Measurements from ENCODE around the gene ZNF775. TPM values are rescaled to one million over a fixed set of nuclear protein-coding genes. Genes with fewer than 3 reads are reported as not detected.
A peak's percentile ranks its signal among the peaks of the same experiment; 100 is the strongest.

ZNF775 gene
- total RNA-seq, 1 donor from 2014 or later = 4.5 TPM

GRCh38 chr7:150432915-150433892 lies 54.1 kb downstream of the ZNF775 start:
- Histone ChIP-seq H3K27ac (no peak overlapping the region), H3K4me1 (peaks cover 27% of the 10 kb centered on the region), H3K27me3 (ENCODE audit: low read depth) (no peaks in the 10 kb centered on the region), H3K4me3 (peak overlapping the region; percentile 23), H3K36me3 (no peaks in the 10 kb centered on the region), H3K9me3 (no peaks in the 10 kb centered on the region)
- intact Hi-C loops (cut with DNase I) = no loop called here
- ATAC-seq (peak; percentile 45 to 51), DNase-seq (no peak)
- TF ChIP-seq CTCF (IDR thresholded peaks at IDR 0.05) = no peak

- DNase-seq = no peak
- Histone ChIP-seq H3K4me1 (peaks cover 17% of the 10 kb centered on the region), H3K27me3 (ENCODE audit: low read depth) (no peaks in the 10 kb centered on the region), H3K36me3 (no peaks in the 10 kb centered on the region), H3K27ac (no peak overlapping the region), H3K9me3 (no peaks in the 10 kb centered on the region), H3K4me3 (peak overlapping the region; percentile 23)
- no peak for ATAC-seq
- TF ChIP-seq CTCF (IDR thresholded peaks at IDR 0.05) = no peak
- intact Hi-C loops (cut with DNase I) = no loop called here
Observed at GRCh38 chr7:150434240-150434639, 55.1 kb downstream of the ZNF775 start.

GRCh38 chr7:150435047-150435389 lies 55.9 kb downstream of the ZNF775 start:
- Histone ChIP-seq H3K9me3 (no peaks in the 10 kb centered on the region), H3K27ac (no peak overlapping the region), H3K36me3 (no peaks in the 10 kb centered on the region), H3K27me3 (ENCODE audit: low read depth) (no peaks in the 10 kb centered on the region), H3K4me1 (peaks cover 14% of the 10 kb centered on the region), H3K4me3 (no peak overlapping the region)
- TF ChIP-seq CTCF (IDR thresholded peaks at IDR 0.05) = no peak
- intact Hi-C loops (cut with DNase I) = no loop called here
- ATAC-seq = no peak
- DNase-seq = no peak

- TF ChIP-seq CTCF (IDR thresholded peaks at IDR 0.05) = no peak
- intact Hi-C loops (cut with DNase I) = no loop called here
- Histone ChIP-seq H3K4me3 (no peak overlapping the region), H3K36me3 (no peaks in the 10 kb centered on the region), H3K9me3 (peaks cover 1% of the 10 kb centered on the region), H3K27me3 (ENCODE audit: low read depth) (no peaks in the 10 kb centered on the region), H3K27ac (peak overlapping the region; percentile 20), H3K4me1 (peaks cover 14% of the 10 kb centered on the region)
- ATAC-seq = peak; percentile 68 to 72
- DNase-seq = no peak
Observed at GRCh38 chr7:150435390-150436073, 56.4 kb downstream of the ZNF775 start.

GRCh38 chr7:150439967-150440366 lies 60.8 kb downstream of the ZNF775 start:
- no peak for TF ChIP-seq CTCF (IDR thresholded peaks at IDR 0.05)
- no peaks in the 10 kb centered on the region for H3K36me3 ChIP-seq
- H3K27ac ChIP-seq = no peak overlapping the region
- H3K4me1 ChIP-seq = peaks cover under 1% of the 10 kb centered on the region
- intact Hi-C loops (cut with DNase I) = no loop called here
- ATAC-seq (no peak), DNase-seq (no peak)
- no peak overlapping the region for H3K4me3 ChIP-seq
- no peaks in the 10 kb centered on the region for H3K27me3 ChIP-seq (ENCODE audit: low read depth)
- H3K9me3 ChIP-seq = peaks cover 19% of the 10 kb centered on the region
